ENCODE results near the gene GOLPH3.
"Not testable (repeated sequence)": the region's sequence is repeated elsewhere in the genome, so short reads cannot be mapped to it uniquely, and the experiment has no call there.

GOLPH3 gene

GRCh38 chr5:32088214-32088613 is 85.9 kb downstream of the GOLPH3 start:
- no peak for TF ChIP-seq CTCF (IDR thresholded peaks at IDR 0.05; ENCODE audit: insufficient read depth, low read depth, low read length, missing control alignments)
- DNase-seq (ENCODE audit: low read depth) = no peak
- no peak overlapping the region for H3K4me3 ChIP-seq (ENCODE audit: low read length)

GRCh38 chr5:32087086-32088082 is 86.7 kb downstream of the GOLPH3 start:
- TF ChIP-seq CTCF (IDR thresholded peaks at IDR 0.05; ENCODE audit: insufficient read depth, low read depth, low read length, missing control alignments) = no peak
- H3K4me3 ChIP-seq (ENCODE audit: low read length) = no peak overlapping the region
- no peak for DNase-seq (ENCODE audit: low read depth)

GRCh38 chr5:32083981-32084430 is 90.1 kb downstream of the GOLPH3 start:
- TF ChIP-seq CTCF (IDR thresholded peaks at IDR 0.05; ENCODE audit: insufficient read depth, low read depth, low read length, missing control alignments) = no peak
- H3K4me3 ChIP-seq (ENCODE audit: low read length) = no peak overlapping the region
- DNase-seq (ENCODE audit: low read depth) = no peak

- no peak for TF ChIP-seq CTCF (IDR thresholded peaks at IDR 0.05; ENCODE audit: insufficient read depth, low read depth, low read length, missing control alignments)
- H3K4me3 ChIP-seq (ENCODE audit: low read length) = no peak overlapping the region
- no peak for DNase-seq (ENCODE audit: low read depth)
Measured at GRCh38 chr5:32082701-32083100, 91.4 kb downstream of the GOLPH3 start.

- not testable (repeated sequence) for DNase-seq (ENCODE audit: low read depth)
Measured at GRCh38 chr5:32080565-32080964, 93.6 kb downstream of the GOLPH3 start.

GRCh38 chr5:32078855-32079254 is 95.3 kb downstream of the GOLPH3 start:
- DNase-seq (ENCODE audit: low read depth); H3K4me3 ChIP-seq (ENCODE audit: low read length): not testable (repeated sequence)

More at GRCh38 chr5:32080565-32080964, 93.6 kb downstream of the GOLPH3 start:
- not testable (repeated sequence) for H3K4me3 ChIP-seq (ENCODE audit: low read length)

- DNase-seq (ENCODE audit: low read depth) = peak; percentile 69
- H3K4me3 ChIP-seq (ENCODE audit: low read length) = no peak overlapping the region
- peak; percentile 77 for TF ChIP-seq CTCF (IDR thresholded peaks at IDR 0.05; ENCODE audit: insufficient read depth, low read depth, low read length, missing control alignments)
Measured at GRCh38 chr5:32076699-32077695, 97.1 kb downstream of the GOLPH3 start.

All from epithelial cell of esophagus (primary cell).